ENCODE results near the gene OR10H3. TPM values are rescaled to one million over a fixed set of nuclear protein-coding genes. Genes with fewer than 3 reads are reported as not detected.
A peak's percentile ranks its signal among the peaks of the same experiment; 100 is the strongest.

Gene OR10H3
- polyA plus RNA-seq, 3 donors from 2014 or later, result not detected

DNA sequence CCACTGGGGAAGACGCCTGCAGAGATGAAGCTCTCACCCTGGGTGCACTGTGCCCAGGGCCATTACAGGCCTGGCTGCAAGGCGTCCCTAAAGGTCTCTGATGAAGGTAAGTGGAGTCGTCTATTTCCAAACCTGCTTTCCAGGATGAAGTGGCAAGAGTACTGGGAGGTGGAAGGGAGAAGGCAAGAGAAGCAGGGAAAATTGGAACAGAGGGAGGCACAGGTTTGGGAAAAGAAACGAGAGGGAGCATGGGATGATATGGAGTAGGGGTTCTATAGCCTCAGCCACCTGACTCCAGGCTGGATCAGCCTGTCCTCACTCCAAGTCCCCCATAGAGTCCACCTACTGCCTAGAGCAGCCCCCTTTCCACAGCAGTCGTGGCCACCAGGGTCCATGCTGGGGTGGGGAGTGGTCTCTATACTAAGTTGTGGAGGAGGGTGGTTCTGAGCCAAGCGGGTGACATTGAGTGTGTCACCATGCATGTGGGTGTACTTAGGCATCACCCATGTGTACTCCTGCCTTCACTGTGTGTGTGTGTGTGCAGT, 49.9 kb downstream of the OR10H3 start, which contains the start of gene OR10H5:
TSS of gene OR10H5 (plus strand) at position 51 of the 545 bp plus-strand sequence. CDS start 6,388 bp downstream, outside the sequence.
- H3K36me3 Mint-ChIP-seq, result no peaks in the 10 kb centered on the region
- H3K9me3 Mint-ChIP-seq, result peaks cover 0 to 1% (median 0%) of the 10 kb centered on the region in 6 donors
- peak within 1 kb of the TSS in 1 of 6 donors; percentile 21 for H3K27ac Mint-ChIP-seq
- no peak for DNase-seq
- H3K4me1 Mint-ChIP-seq, result no peaks in the 10 kb centered on the region
- H3K27me3 Mint-ChIP-seq (ENCODE audit: low read depth in 3 of 3), result peaks cover 2 to 17% (median 13%) of the 10 kb centered on the region in 3 donors
- no peak within 1 kb of the TSS for H3K4me3 Mint-ChIP-seq

DNA sequence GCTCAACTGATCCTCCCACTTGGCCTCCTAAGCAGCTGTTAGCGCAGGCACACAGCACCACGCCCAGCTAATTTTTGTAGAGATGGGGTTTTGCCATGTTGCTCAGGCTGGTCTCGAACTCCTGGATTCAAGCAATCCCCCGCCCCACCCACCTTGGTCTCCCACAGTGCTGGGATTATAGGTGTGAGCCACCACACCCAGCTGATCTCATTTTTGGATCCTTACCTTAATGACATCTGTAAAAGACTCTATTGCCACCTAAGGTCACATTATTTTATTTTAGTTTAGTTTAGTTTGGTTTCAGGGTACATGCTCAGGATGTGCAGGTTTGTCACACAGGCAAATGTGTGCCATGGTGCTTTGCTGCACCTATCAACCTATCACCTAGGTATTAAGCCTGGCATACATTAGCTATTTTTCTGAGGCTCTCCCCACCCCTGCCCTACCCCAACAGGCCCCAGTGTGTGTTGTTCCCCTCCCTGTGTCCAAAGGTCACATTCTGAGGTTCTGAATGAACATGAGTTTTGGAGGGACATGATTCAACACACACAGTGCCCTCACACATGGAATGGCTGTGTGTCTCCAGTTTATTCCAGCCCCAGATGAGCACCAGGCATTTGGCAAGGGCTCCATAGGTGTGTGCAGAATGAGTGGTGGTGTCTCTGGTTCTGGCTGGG, 50.9 kb downstream of the OR10H3 start:
- Mint-ChIP-seq H3K4me1 (no peaks in the 10 kb centered on the region), H3K27me3 (ENCODE audit: low read depth in 3 of 3) (peaks cover 2 to 17% (median 16%) of the 10 kb centered on the region in 3 donors), H3K9me3 (peaks cover 0 to 1% (median 0%) of the 10 kb centered on the region in 6 donors), H3K27ac (no peak overlapping the region), H3K36me3 (no peaks in the 10 kb centered on the region), H3K4me3 (no peak overlapping the region)
- no peak for DNase-seq

DNA sequence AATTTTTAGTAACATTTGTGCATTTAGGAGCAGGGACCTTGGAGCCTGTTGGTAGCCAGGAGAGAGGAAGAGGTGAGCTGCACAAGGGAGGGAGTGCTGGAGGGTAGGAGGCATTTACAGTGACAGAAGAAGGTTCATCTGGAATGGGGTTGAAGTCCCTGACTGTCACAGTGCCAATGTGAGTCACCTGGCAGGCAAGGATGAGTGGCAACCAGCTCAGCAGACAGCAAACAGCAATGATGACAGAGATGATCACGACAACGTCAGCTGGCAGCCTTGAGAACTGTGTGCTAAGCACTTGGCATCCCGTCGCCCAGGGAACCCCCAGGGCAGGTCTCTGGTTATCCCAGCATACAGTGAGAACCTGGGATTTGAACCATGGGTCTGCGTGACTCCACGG, 52.3 kb downstream of the OR10H3 start:
- peaks cover 0 to 1% (median 0%) of the 10 kb centered on the region in 6 donors for H3K9me3 Mint-ChIP-seq
- DNase-seq, result no peak
- H3K4me1 Mint-ChIP-seq, result no peaks in the 10 kb centered on the region
- H3K36me3 Mint-ChIP-seq, result no peaks in the 10 kb centered on the region
- no peak overlapping the region for H3K4me3 Mint-ChIP-seq
- H3K27ac Mint-ChIP-seq, result no peak overlapping the region
- H3K27me3 Mint-ChIP-seq (ENCODE audit: low read depth in 3 of 3), result peaks cover 4 to 18% (median 14%) of the 10 kb centered on the region in 3 donors

Other genes starting within 250 kb of the OR10H3 start
- gene CYP4F22, start 229.5 kb upstream of the OR10H3 start, polyA plus RNA-seq, result 1 to 10 TPM in 2 of 3 donors, not detected in 1; 1.3 to 2.7 TPM
- not detected for gene CYP4F8, start 122.8 kb upstream of the OR10H3 start, polyA plus RNA-seq
- not detected for gene CYP4F3, start 97.1 kb upstream of the OR10H3 start, polyA plus RNA-seq
- gene CYP4F12, start 64.9 kb upstream of the OR10H3 start, polyA plus RNA-seq, result not detected
- not detected for gene OR10H2, start 10.0 kb upstream of the OR10H3 start, polyA plus RNA-seq
- not detected for gene OR10H5, start 49.7 kb downstream of the OR10H3 start, polyA plus RNA-seq
- not detected for gene OR10H1, start 77.7 kb downstream of the OR10H3 start, polyA plus RNA-seq
- not detected for gene CYP4F2, start 160.1 kb downstream of the OR10H3 start, polyA plus RNA-seq
- gene CYP4F11, start 196.5 kb downstream of the OR10H3 start, polyA plus RNA-seq, result not detected
- not detected for gene OR10H4, start 211.0 kb downstream of the OR10H3 start, polyA plus RNA-seq

All from immature natural killer cell (primary cell).